GM18505 (cell line): ENCODE results near the gene OR6K3.

Experiments
- ATAC-seq: cut with Tn5 transposase; IDR thresholded peaks from one replicate; pipeline ENCODE4 v1.9.1; 2021; ENCODE audit not compliant: unreplicated experiment
- POLR2A ChIP-seq: IDR thresholded peaks from 4 replicates; pipeline ENCODE4 v1.6.1; 2011; ENCODE audit warnings: borderline replicate concordance; ENCODE audit not compliant: insufficient read depth, insufficient read length; ENCODE audit errors: extremely low read depth

The OR6K3 gene, protein sequence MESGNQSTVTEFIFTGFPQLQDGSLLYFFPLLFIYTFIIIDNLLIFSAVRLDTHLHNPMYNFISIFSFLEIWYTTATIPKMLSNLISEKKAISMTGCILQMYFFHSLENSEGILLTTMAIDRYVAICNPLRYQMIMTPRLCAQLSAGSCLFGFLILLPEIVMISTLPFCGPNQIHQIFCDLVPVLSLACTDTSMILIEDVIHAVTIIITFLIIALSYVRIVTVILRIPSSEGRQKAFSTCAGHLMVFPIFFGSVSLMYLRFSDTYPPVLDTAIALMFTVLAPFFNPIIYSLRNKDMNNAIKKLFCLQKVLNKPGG

DNA sequence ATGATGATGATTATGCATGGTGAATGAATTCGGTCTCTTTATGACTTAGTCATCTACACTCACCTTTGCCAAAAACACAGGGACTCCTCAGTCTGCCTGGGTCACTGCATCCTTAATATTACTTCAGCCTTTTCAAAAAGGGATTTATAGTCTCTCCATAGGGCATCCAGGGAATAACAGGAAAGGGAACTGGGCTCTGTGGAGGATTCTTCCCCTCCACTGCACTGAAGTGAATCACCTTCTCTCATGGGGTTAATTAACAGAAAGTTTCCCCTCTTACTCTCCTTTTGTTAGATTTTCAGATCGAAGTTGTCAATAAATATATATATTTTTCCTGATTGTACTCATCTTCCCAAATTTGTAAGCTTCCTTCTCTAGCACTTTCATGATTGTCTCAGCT, at the start of gene OR6K3:
TSS of gene OR6K3 (minus strand) at position 101 of the 400 bp plus-strand sequence. CDS start 2,605 bp downstream, outside the sequence.
- TF ChIP-seq POLR2A = no peak
- ATAC-seq = no peak

DNA sequence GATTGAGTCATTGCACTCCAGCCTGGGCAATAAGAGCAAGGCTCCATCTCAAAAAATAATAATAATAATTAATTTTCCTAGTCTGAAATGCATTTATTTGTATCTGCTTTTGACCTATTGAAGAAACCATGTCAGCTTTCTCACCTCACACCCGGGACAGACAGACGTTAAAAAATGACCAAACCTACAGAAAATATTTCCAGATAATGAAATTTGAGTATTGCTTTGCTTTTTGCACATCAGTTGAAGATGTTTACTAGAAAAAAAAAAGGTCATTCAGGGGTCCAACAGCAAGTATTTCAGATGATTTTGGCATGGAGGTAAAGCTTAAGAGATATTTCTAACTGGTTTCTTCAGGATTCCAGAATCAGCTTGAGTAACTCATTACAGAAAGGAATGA, 33.9 kb upstream of the OR6K3 start, which contains the start of gene OR6K6:
TSS of gene OR6K6 (plus strand) at position 301 of the 400 bp plus-strand sequence. CDS start 168 bp downstream, outside the sequence.
- no peak for ATAC-seq
- no peak for TF ChIP-seq POLR2A

DNA sequence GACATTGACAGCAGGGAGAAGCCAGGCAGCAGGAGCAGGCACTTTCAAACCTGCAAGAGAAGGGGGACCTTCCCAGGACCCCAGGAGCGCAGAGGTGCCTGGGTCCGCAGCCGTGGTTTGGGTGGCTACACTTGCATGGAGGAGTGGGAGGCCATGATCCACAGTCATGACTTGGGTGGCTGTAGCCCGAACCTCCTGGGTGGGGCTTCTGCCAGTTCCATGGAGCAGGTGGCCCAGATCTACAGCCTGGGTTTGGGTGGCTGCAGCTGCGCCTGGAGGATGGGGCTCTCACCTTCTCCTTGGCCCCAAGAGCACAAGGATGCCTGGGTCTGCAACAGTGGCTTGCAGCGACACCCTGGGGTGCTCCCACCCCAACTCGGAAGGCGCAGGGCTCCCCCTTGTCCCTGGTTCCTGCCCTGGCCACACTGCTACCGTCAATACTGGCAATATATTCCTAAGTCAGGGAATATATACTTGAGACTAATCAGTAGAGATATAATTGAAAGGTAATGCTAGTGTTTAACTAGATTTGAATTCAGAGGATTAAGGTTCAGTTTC, 31.7 kb upstream of the OR6K3 start:
- no peak for ATAC-seq
- no peak for TF ChIP-seq POLR2A

DNA sequence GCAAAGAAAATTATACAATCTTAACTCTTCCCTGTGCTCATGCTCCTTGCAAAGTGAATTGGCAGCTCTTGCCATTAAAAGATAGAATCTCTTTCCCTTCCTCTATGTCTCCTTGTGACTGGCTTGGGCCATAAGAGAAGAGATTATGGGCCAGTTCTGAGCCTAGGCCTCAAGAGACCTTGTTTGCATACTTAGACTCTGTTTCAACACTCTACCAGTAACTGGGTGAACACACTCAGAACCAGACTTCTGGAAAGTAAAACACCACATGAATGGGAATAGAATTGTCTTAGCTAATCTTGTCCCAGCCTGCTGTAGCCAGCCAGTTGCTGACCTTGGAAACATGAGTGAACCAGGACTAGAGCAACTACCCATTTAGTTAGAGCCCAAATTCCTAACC, 15.3 kb upstream of the OR6K3 start:
- ATAC-seq = no peak
- TF ChIP-seq POLR2A = no peak

DNA sequence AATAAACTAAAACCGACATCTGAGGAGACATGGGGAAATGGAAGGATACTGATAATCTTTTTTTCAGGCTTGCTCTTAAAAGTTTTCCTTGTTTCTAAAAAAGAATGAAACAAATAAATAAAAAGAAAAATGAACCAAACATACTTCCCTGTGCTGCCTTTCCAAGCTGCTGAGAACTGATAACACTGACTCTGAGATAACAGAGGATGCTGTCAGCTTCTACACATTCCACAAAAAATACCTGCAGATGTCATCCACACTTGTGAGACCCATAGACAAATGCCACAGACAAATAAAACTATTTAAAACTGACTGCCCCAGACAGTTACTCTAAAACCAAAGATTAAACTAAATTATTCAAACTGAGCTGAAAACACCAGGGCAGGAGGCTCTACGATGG, 12.0 kb upstream of the OR6K3 start:
- TF ChIP-seq POLR2A = no peak
- no peak for ATAC-seq

DNA sequence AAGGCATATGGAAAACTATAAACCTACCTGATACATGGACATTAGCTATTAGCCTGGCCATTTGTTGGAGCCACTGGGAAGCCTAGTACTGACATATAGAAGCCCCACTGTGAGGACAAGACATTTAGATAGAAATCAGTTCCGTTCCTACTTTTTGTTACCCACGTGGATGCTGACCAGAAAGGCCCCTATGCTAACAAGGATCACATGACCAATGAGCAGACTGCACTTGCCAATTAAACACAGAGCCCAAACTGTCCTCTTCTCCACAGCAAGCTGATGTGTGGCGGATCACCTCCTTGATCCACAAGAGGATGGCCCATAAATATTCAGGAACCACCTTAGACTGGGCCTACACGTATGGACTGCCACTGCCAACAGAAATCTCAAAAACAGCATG, 11.2 kb upstream of the OR6K3 start:
- TF ChIP-seq POLR2A = no peak
- ATAC-seq = no peak

DNA sequence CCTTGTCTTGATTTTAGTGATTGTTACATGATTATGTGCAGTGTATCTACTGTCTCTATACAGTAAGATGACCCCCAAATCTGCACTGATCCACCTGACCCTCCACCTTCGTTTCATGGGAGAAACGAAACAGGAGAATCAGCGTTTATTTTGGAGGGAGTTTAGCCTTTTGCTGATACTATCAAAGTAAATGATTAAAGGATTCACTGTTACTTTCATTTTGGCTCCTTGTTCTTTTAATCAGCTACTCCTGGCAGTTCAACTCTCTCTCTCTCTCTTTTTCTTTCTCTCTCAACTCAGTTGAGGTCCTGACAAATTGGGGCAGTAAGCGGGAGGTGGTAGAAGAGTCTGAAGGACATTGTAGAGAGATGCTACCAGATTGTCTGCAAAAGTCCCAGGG, 9.9 kb upstream of the OR6K3 start:
- no peak for TF ChIP-seq POLR2A
- no peak for ATAC-seq

DNA sequence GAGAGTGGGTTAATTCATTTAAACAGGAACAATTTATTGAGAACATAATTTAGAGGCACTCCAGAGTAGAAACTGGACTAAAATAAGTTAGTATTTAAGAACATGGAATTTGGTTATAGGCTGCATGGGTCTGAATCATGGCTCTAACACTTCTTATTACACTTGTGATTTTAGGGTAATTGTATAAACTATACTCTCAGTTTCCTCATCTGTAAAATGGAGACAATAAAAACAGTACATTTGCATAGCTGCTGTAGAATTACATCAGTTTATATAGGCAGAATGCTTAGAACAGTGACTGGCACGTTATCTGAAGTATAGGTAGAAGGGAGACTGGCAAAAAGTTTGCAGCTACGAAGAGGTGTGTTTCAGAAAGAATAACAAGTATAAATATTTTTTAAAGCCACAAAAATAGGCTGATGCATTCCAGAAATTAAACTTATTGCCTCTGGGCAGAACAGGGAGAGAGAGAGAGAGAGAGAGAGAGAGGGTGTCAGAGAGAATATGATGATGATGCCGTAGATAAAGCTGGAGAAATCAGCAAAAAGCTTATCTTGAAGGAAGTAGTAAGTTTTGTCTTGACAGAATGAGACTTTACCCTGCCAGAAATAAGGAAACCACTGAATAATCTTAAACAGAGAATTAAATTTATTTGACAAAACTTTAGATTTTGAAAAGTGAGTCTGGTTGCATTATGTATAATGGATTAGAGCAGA, 8.1 kb upstream of the OR6K3 start:
- TF ChIP-seq POLR2A = no peak
- no peak for ATAC-seq

DNA sequence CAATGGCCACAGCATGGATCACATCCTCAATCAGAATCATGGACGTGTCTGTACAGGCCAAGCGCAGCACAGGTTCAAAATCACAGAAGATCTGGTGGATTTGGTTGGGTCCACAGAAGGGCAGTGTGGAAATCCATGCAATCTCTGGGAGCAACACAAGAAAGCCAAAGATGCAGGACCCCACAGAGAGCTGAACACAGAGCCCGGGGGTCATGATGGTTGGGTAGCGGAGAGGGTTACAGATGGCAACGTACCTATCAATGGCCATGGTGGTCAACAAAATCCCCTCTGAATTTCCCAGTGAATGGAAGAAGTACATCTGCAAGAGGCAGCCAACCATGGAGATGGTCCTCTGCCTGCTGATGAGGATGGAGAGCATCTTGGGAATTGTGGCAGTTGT, 3.9 kb upstream of the OR6K3 start:
- ATAC-seq = no peak

DNA sequence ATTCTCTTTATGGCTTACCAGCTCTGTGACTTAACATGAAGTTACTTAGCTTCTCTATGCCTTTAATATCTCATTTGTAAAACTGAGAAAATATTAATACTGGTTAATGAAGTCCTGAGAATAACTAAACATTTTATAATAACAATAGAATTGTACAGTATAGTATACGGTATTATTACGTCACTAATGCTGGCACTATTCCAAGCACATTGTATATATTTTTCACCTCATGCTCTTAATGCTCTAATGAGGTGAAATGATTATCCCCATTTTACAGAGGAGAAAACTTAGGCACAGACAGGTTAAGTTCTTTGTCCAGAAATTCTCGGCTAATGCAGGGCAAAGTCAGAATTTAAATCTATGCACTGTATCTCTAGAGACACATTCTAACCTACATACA, 856 bp downstream of the OR6K3 start:
- ATAC-seq = no peak
- TF ChIP-seq POLR2A = no peak

More for the DNA sequence above, 3.9 kb upstream of the OR6K3 start:
- no peak for TF ChIP-seq POLR2A

DNA sequence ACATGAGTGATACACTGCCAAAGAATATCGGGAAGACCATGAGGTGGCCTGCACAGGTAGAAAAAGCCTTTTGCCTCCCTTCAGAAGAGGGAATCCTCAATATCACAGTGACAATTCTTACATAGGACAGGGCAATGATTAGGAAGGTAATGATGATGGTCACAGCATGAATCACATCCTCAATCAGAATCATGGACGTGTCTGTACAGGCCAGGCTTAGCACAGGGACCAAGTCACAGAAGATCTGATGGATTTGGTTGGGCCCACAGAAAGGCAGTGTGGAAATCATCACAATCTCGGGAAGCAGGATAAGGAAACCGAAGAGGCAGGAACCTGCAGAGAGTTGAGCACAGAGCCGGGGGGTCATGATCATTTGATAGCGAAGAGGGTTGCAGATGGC, 3.2 kb downstream of the OR6K3 start:
- TF ChIP-seq POLR2A = no peak
- ATAC-seq = no peak

DNA sequence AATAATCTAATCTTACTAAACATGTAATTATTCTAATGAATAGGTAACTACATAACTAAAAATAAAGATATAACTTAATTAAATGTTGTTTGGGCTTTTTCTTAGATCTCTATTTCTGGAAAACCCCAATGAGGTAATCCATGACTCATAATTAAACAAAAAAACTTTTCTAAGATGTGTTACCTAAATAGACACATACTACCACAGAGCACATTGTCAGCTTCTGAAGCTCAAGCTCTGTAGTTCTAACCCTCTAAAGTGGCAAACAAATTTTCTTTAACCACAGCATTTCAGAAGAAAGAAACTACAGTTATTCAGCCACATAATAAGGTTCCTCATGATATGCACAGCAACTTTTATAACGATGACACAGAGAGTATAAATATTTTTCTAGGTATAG, 4.2 kb downstream of the OR6K3 start:
- ATAC-seq = no peak
- no peak for TF ChIP-seq POLR2A

DNA sequence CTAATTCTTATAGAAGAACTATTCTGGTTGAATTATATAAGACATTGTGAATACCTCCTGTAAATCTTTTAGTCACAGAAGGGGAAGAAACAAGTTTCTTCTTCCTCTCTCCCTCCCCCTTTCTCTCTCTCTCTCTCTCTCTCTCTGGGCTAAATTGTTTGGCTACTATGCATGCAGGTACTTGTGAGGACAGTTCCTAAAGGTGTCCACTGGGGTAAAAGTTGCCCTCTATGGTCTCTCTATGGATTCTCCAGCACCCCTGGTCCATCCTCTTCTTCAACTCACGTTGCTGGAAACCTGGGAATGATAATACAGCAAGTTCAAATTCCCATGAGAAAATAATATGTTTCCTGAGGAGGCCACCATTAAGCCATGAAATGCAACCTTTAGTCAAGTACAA, 5.8 kb downstream of the OR6K3 start:
- no peak for TF ChIP-seq POLR2A
- no peak for ATAC-seq

DNA sequence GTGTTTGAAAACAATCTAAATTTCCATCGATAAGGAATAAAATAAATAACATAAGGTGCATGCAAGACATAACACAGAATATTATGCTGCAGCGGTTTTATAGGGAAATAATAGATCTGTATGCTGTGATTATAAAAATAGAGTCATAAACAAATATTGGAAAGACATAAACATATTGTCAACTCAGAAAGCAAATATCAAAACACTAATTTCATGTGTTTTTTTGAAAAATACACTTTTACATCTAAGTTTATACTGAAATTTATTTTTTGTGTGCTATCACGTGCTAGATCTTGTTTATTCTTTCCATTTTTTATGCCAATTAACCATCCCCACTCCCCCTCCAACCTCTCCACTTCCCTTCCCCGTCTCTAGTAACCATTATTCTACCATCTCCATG, 9.4 kb downstream of the OR6K3 start:
- no peak for ATAC-seq
- TF ChIP-seq POLR2A = no peak
